Keratinocyte (primary cell): ENCODE measurements around the gene MYT1. TPM values are rescaled to one million over a fixed set of nuclear protein-coding genes. Genes with fewer than 3 reads are reported as not detected.

Experiments used
- DNase-seq: peaks from one replicate; pipeline ENCODE4 v3.0.0-alpha.2; 2011; ENCODE audit warnings: low read depth, missing footprints, low spot score
- FAIRE-seq: peaks from 2 replicates; lab custom pipeline; 2011; peaks lifted over from hg19 to GRCh38; lab: Jason Lieb, UNC
- H2AFZ ChIP-seq: 2 replicates; pipeline ENCODE4 v1.6.0; 2012; ENCODE audit warnings: low read length, control low read depth, inconsistent platforms; ENCODE audit not compliant: control insufficient read depth
- H3K27ac ChIP-seq: 2 replicates; pipeline ENCODE4 v1.5.1; 2011; ENCODE audit warnings: low read length; ENCODE audit not compliant: control insufficient read depth, insufficient read depth
- H3K27me3 ChIP-seq: 3 replicates; pipeline ENCODE4 v1.6.0; 2011; ENCODE audit warnings: low read length; ENCODE audit not compliant: control insufficient read depth, insufficient read depth; ENCODE audit errors: extremely low read depth
- H3K36me3 ChIP-seq, 2 experiments: 2 replicates in 1 of 2; 3 replicates in 1 of 2; pipeline ENCODE4 v1.5.1; 2011; ENCODE audit warnings: low read length in 2 of 2, mild to moderate bottlenecking in 1 of 2; ENCODE audit not compliant: control insufficient read depth in 2 of 2, insufficient read depth in 2 of 2; ENCODE audit errors: extremely low read depth in 1 of 2
- H3K4me1 ChIP-seq: 3 replicates; pipeline ENCODE4 v1.5.1; 2011; ENCODE audit warnings: low read length; ENCODE audit not compliant: control insufficient read depth, insufficient read depth; ENCODE audit errors: extremely low read depth
- H3K4me2 ChIP-seq: 3 replicates; pipeline ENCODE4 v1.6.0; 2011; ENCODE audit warnings: low read depth, low read length; ENCODE audit not compliant: control insufficient read depth, insufficient read depth; ENCODE audit errors: extremely low read depth
- H3K4me3 ChIP-seq, 3 experiments: fragments of 200-600 bp in 1 of 3; sonication (generic) in 1 of 3; 2 replicates in 2 of 3; 3 replicates in 1 of 3; pipeline ENCODE4 v1.5.1; 2011 to 2016; ENCODE audit warnings: low read length in 3 of 3, mild to moderate bottlenecking in 3 of 3, control low read depth in 2 of 3, inconsistent platforms in 1 of 3, low read depth in 1 of 3, mixed read lengths in 1 of 3, mixed run types in 1 of 3, moderate library complexity in 1 of 3; ENCODE audit not compliant: control insufficient read depth in 2 of 3, insufficient read depth in 2 of 3; ENCODE audit errors: extremely low read depth in 1 of 3
- H3K79me2 ChIP-seq: 2 replicates; pipeline ENCODE4 v1.6.0; 2012; ENCODE audit warnings: low read length; ENCODE audit not compliant: control insufficient read depth, insufficient read depth
- H3K9ac ChIP-seq: 3 replicates; pipeline ENCODE4 v1.6.0; 2011; ENCODE audit warnings: low read length; ENCODE audit not compliant: control insufficient read depth, insufficient read depth; ENCODE audit errors: extremely low read depth
- H3K9me1 ChIP-seq: 3 replicates; pipeline ENCODE4 v1.6.0; 2011; ENCODE audit warnings: low read length; ENCODE audit not compliant: control insufficient read depth, insufficient read depth; ENCODE audit errors: extremely low read depth
- H3K9me3 ChIP-seq: 2 replicates; pipeline ENCODE4 v1.5.1; 2012; ENCODE audit warnings: low read depth, low read length; ENCODE audit not compliant: control insufficient read depth
- H4K20me1 ChIP-seq: 3 replicates; pipeline ENCODE4 v1.6.0; 2011; ENCODE audit warnings: low read length; ENCODE audit not compliant: control insufficient read depth, insufficient read depth; ENCODE audit errors: extremely low read depth
- CTCF ChIP-seq, 3 experiments: IDR thresholded peaks in 1 of 3; conservative IDR thresholded peaks in 1 of 3; optimal IDR thresholded peaks in 1 of 3; 2 replicates in 2 of 3; 3 replicates in 1 of 3; pipeline versions ENCODE3 to v1.5.1; 2011; ENCODE audit warnings: low read length in 3 of 3, mild to moderate bottlenecking in 3 of 3, moderate library complexity in 2 of 3, control low read depth in 1 of 3, inconsistent platforms in 1 of 3; ENCODE audit not compliant: insufficient read depth in 2 of 3; ENCODE audit errors: extremely low read depth in 1 of 3
- EZH2 ChIP-seq: IDR thresholded peaks from one replicate; pipeline ENCODE4 v1.6.1; 2012; ENCODE audit warnings: inconsistent platforms, mild to moderate bottlenecking, low read length, moderate library complexity
- dilution Hi-C: fragments of 300-500 bp; cut with MboI; formaldehyde crosslinking; loops from one replicate; pipeline ENCODE4 v1.7.0; 2020; ENCODE audit warnings: low sequenced_read_pairs; ENCODE audit not compliant: extremely low pct_ligation_motif_present
- polyA plus RNA-seq, 5 experiments: library from polyadenylated mRNA; depleted of rRNA in 3 of 5; stranded (reverse) in 3 of 5; stranded (forward) in 1 of 5; unstranded in 1 of 5; fragments of >200 nt; gene quantifications; 1 replicate in 1 of 5; 2 replicates in 3 of 5; 3 replicates in 1 of 5; pipeline versions ENCODE4 v1.2.1 to v1.2.3, GENCODE V29; 2011 to 2012; ENCODE audit warnings: missing spikeins in 2 of 5, low read depth in 1 of 5, low replicate concordance in 1 of 5

The MYT1 gene
- polyA plus RNA-seq, 1 donor (not counting 4 experiments of a cell fraction or from before 2014, with no cell fraction given): not detected

GRCh38 chr20:64210656-64211369 lies 46.6 kb downstream of the MYT1 start:
- H3K36me3 ChIP-seq: no peaks in the 10 kb centered on the region

GRCh38 chr20:64211874-64212658 lies 47.8 kb downstream of the MYT1 start:
- FAIRE-seq: no peak
- Histone ChIP-seq H3K27ac (no peak overlapping the region), H3K9ac (no peak overlapping the region), H4K20me1 (no peaks in the 10 kb centered on the region), H3K79me2 (no peaks in the 10 kb centered on the region), H3K4me1 (peaks cover 10% of the 10 kb centered on the region), H2AFZ (no peak overlapping the region), H3K4me2 (no peak overlapping the region), H3K9me1 (no peaks in the 10 kb centered on the region), H3K36me3 (no peaks in the 10 kb centered on the region), H3K27me3 (peaks cover 8% of the 10 kb centered on the region), H3K9me3 (no peaks in the 10 kb centered on the region), H3K4me3 (no peak overlapping the region)
- dilution Hi-C loops: no loop called here
- TF ChIP-seq EZH2: no peak
- no peak for TF ChIP-seq CTCF (optimal IDR thresholded peaks at IDR 0.05 in 1 of 3, IDR thresholded peaks at IDR 0.05 in 1 of 3, conservative IDR thresholded peaks at IDR 0.05 in 1 of 3; ENCODE audit: extremely low read depth in 1 of 3, insufficient read depth in 2 of 3, low read length in 3 of 3)
- DNase-seq: no peak

More at GRCh38 chr20:64210656-64211369, 46.6 kb downstream of the MYT1 start:
- dilution Hi-C loops: no loop called here
- no peak for TF ChIP-seq CTCF (optimal IDR thresholded peaks at IDR 0.05 in 1 of 3, IDR thresholded peaks at IDR 0.05 in 1 of 3, conservative IDR thresholded peaks at IDR 0.05 in 1 of 3; ENCODE audit: extremely low read depth in 1 of 3, insufficient read depth in 2 of 3, low read length in 3 of 3)
- TF ChIP-seq EZH2: no peak
- Histone ChIP-seq H4K20me1 (no peaks in the 10 kb centered on the region), H3K4me3 (no peak overlapping the region), H3K9me3 (no peaks in the 10 kb centered on the region), H3K9me1 (no peaks in the 10 kb centered on the region), H2AFZ (no peak overlapping the region), H3K4me2 (no peak overlapping the region), H3K27ac (no peak overlapping the region), H3K4me1 (peaks cover 16% of the 10 kb centered on the region), H3K27me3 (peaks cover 8% of the 10 kb centered on the region), H3K79me2 (no peaks in the 10 kb centered on the region), H3K9ac (no peak overlapping the region)
- FAIRE-seq: no peak
- DNase-seq: no peak
